ENCODE results near the gene PTPRN2. TPM values are rescaled to one million over a fixed set of nuclear protein-coding genes. Genes with fewer than 3 reads are reported as not detected.

Gene PTPRN2
- total and polyA plus RNA-seq, 2 donors (not counting 3 experiments of a cell fraction or from before 2014, with no cell fraction given): 0.62 to 0.88 TPM

- H3K27me3 ChIP-seq (ENCODE audit: control insufficient read depth in 2 of 2, insufficient read depth in 2 of 2, low read length in 2 of 2): no peaks in the 10 kb centered on the region
- H3K4me3 ChIP-seq (replicated peaks in 1 of 3; ENCODE audit: insufficient read depth in 1 of 3, low read depth in 1 of 3, low read length in 3 of 3): no peak overlapping the region
- FAIRE-seq: no peak
- peaks cover 21% of the 10 kb centered on the region for H3K9me3 ChIP-seq (replicated peaks; ENCODE audit: control insufficient read depth, insufficient read depth, low read length)
- no peak for TF ChIP-seq MAX (IDR thresholded peaks at IDR 0.05; ENCODE audit: insufficient read depth, insufficient read length)
- no peak for TF ChIP-seq GATA2 (IDR thresholded peaks at IDR 0.05; ENCODE audit: insufficient read depth, insufficient read length, low read depth, low read length)
- no peak for TF ChIP-seq MYC (IDR thresholded peaks at IDR 0.05; ENCODE audit: low read depth, low read length)
- no peak for TF ChIP-seq CTCF (IDR thresholded peaks at IDR 0.05; ENCODE audit: extremely low read depth in 1 of 2, insufficient read depth in 1 of 2, low read depth in 1 of 2, low read length in 2 of 2)
- no peak for TF ChIP-seq POLR2A (IDR thresholded peaks at IDR 0.05; ENCODE audit: low read depth, low read length)
- no peak for TF ChIP-seq POLR2AphosphoS5 (IDR thresholded peaks at IDR 0.05; ENCODE audit: insufficient read depth, low read depth, low read length)
- intact Hi-C loops (cut with micrococcal nuclease) (loop anchor here (5.0 kb wide), 1 partner anchor 38 kb away; no protein-coding TSS in a partner anchor), dilution Hi-C loops (cut with MboI; ENCODE audit: extremely low pct_ligation_motif_present, low sequenced_read_pairs) (no loop called here)
- H3K4me2 ChIP-seq (ENCODE audit: insufficient read depth, low read length): no peak overlapping the region
- ChIA-PET CTCF (no interaction called here), POLR2A (no interaction called here)
- no peaks in the 10 kb centered on the region for H3K79me2 ChIP-seq (ENCODE audit: control insufficient read depth, insufficient read depth, low read length)
- H3K4me1 ChIP-seq (ENCODE audit: control insufficient read depth, extremely low read depth, insufficient read depth, low read length): no peaks in the 10 kb centered on the region
- BruUV-seq (replicated peaks): no TSS peak
- no peak overlapping the region for H2AFZ ChIP-seq (ENCODE audit: low read depth, low read length)
- H3K36me3 ChIP-seq (ENCODE audit: control insufficient read depth in 2 of 2, extremely low read depth in 1 of 2, insufficient read depth in 2 of 2, low read length in 2 of 2): no peaks in the 10 kb centered on the region
- no peak for DNase-seq (ENCODE audit: low read depth, low spot score)
- no peak overlapping the region for H3K27ac ChIP-seq (ENCODE audit: insufficient read depth, low read depth, low read length)
- H4K20me1 ChIP-seq (replicated peaks; ENCODE audit: control insufficient read depth, extremely low read depth, insufficient read depth, low read length): no peaks in the 10 kb centered on the region
- no peaks in the 10 kb centered on the region for H3K9me1 ChIP-seq (replicated peaks; ENCODE audit: control insufficient read depth, extremely low read depth, insufficient read depth, low read length)
- H3K9ac ChIP-seq (replicated peaks; ENCODE audit: extremely low read depth, insufficient read depth, low read length): no peak overlapping the region
These were observed 518.8 kb downstream of the PTPRN2 start for GRCh38 chr7:158068853-158069252.

All from endothelial cell of umbilical vein (primary cell).